Stimulated activated CD8-positive, alpha-beta memory T cell treated with anti-CD3 and anti-CD28 coated beads, Interleukin-2, amount 100 ng/mL, for 48 hours (primary cell): ENCODE measurements around the gene PSAPL1.
"Not testable (repeated sequence)": the region's sequence is repeated elsewhere in the genome, so short reads cannot be mapped to it uniquely, and the experiment has no call there.

ENCODE experiments used
- DNase-seq, 2 donors: peaks; one replicate each; pipeline ENCODE4 v3.0.0-alpha.2; 2020; ENCODE audit warnings: low read depth in 2 of 2

PSAPL1 gene

DNA sequence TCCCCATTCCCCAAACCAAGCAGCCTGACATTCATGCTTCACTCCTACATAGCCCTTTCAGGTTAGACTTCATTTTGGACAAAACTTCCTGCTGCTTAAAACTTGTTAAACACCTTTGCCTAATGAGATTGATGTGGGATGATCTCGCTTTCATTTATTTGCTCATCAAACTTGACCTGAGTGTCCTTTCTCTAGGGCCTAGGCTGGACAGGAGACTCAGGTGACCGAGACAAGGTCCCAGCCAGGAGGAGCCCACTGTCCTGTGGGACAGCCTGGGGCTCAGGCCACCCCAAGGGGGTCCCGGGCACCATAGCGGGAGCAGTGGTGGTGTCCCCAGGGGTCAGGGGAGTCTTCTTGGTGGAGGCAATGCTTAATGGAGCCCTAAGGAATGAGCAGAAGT is 23.7 kb upstream of the PSAPL1 start:
- no peak for DNase-seq

DNA sequence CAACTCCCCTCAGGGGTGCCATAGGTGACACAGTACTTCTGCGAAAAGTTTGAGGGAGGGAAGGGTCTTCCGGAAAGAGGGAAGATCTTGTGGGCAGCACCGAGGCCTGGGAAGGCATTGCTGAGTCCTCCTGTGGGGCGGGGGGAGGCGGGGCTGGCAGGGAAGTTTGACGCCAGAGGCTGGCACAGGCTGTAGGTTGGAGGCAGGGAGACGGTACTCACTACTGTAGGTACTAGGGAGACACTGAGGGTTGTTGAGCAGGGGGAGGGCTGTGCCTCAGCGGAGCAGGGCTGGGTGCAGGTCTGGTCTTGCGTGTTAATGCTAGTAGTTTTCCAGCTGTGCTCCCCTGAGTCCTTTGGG is 23.3 kb upstream of the PSAPL1 start:
- DNase-seq = no peak

DNA sequence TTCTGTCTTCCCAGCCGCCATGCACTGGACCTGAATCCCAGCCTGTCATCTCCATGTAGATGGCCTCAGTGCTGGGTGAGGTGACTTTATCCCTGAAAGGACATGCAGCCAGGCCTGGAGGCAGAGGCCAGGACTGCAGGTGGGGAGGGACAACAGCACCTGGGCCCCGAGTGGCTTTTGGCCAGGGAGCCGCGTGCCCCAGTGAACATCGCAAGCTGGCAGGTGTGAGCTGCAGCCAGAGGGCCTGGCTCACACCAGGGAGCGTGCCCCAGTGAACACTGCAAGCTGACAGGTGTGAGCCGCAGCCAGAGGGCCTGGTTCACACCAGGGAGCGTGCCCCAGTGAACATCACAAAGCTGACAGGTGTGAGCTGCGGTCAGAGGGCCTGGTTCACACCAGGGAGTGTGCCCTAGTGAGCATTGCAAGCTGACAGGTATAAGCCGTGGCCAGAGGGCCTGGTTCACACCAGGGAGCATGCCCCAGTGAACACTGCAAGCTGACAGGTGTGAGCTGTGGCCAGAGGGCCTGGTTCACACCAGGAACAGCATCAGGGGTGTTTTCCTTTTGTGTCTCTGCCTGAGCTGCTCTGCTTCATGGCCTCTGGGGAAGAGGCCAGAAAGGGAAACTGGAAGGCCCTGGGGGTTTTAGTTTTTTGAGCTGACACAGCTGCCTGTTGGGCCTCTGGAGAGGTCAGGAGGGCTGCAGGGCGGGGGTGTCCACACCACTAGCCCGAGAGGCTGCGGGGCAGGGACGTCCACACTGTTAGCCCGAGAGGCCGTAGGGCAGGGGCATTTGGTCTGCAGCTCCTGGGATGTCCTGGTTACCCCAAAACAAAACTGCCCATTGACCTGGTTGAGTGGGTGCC is 22.7 kb upstream of the PSAPL1 start:
- DNase-seq = no peak

DNA sequence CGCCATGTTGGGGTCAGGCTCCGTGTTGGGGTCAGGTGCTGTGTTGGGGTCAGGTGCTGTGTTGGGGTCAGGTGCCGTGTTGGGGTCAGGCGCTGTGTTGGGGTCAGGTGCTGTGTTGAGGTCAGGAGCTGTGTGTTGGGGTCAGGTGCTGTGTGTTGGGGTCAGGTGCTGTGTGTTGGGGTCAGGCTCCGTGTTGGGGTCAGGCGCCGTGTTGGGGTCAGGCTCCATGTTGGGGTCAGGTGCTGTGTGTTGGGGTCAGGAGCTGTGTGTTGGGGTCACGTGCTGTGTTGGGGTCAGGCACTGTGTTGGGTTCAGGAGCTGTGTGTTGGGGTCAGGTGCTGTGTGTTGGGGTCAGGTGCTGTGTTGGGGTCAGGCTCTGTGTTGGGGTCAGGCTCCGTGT is 18.1 kb upstream of the PSAPL1 start:
- not testable (repeated sequence) for DNase-seq

DNA sequence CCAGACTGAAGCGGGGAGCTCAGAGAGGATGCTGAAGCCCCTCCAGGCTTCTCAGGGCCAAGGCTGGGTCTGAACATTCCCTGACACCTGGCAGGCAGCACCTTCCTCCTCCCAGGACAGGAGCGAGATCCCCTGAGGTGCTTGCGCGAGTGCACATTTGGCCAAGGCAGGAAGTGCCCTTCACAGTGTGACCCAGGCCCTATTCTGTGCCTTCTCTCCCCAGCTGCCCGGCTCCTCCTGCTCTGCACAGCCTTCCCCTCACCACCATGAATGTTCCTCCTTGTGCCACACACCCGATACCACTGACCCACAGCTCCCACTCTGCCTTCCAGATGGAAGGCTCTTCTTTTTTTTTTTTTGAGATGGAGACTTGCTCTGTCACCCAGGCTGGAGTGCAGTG is 17.1 kb upstream of the PSAPL1 start:
- DNase-seq = no peak

DNA sequence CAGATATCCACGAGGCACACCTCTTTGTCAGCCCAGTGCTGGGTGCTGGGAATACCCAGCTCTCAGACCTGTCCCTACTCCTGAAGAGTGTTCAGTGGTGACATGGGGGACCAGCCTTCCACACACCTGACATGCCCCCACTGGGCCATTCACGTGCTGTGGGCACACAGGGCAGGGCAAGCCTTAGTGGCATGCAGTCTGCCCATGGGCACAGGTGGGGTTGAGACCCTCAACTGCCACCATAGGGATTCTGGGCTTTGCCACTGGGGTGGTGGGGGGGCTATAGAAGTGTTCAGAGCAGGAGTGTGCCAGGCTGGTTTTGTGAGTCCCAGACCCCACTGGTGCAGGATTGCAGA is 16.7 kb upstream of the PSAPL1 start:
- DNase-seq = no peak

DNA sequence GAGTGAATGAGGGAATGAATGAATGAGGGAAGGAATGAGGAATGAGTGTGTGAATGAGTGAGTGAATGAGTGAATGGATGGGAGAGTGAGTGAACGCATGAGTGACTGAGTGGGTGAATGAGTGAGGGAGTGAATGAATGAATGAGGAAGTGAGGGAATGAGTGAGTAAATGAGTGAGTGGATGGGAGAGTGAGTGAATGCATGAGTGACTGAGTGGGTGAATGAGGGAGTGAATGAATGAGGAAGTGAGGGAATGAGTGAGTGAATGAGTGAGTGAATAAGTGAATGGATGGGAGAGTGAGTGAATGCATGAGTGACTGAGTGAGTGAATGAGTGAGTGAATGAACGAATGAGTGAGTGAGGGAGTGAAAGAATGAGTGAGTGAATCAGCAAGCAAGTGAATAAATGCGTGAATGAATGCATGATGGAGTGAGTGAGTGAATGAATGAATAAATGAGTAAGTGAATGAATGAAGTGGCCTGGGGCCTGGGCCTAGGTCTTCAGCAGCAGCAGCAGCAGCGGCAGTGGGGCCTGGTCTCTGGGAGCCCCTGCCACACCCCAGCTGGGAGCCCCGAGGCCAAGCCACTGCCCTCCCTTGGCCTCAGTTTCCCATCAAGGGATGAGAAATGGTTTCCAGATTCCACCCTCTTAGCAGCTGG is 16.2 kb upstream of the PSAPL1 start:
- DNase-seq = no peak

DNA sequence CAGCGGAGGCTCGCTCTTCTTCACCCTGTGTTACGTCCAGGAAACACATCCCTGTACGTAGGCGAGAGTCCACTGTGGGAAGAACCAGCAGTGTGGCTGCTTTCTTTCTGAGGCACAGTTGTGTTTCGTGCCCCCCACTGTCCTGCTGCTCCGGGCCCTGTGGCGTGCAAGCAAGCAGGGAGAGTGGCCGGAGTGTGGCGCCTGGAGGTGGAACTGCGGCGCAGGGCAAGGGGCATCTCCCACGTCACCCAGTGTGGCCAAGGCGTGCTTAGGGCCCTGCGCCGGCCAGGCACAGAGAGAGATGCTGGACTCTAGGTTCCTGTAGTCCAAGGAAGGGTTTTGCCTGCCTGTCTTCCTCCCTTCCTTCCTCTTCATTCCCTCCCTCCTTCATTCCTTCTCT is 13.3 kb upstream of the PSAPL1 start:
- no peak for DNase-seq

DNA sequence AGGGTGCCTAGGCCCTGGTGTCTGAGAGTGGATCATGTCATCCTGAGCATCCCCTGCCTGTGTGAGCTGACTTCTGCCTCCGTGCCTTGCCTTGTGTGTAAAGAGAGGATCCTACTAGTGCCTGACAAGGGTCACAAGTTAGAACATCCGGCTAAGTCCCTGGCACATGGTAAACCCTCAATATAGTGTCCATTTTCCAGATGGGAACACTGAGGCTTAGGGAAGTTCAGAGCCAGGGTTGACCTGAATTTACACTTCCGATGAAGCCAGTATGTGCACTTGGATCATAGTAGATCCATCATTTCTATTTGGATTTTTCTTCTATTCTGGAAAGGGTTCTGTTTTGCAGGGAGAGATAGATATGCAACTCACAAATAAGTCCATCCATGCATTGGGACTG is 12.5 kb upstream of the PSAPL1 start:
- DNase-seq = no peak

DNA sequence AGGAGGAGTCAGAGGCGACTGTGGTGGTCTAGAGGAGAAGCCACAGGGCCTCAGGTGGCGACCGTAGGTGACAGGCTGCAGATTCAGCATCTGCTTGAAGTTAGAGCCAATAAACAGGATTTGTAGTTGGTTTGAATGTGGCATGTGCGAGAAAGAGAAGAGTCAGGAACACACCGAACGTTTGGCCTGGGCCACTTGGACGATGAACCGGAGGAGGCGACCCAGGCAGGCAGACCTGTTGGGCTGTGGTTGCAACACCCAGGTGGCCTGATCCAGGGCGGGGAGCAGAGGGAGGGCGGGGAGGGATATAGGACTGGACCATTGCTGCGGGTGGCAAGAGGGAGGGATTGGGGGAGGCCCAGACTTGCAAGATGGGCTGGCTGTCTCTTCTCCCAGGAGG is 10.0 kb upstream of the PSAPL1 start:
- DNase-seq = no peak

DNA sequence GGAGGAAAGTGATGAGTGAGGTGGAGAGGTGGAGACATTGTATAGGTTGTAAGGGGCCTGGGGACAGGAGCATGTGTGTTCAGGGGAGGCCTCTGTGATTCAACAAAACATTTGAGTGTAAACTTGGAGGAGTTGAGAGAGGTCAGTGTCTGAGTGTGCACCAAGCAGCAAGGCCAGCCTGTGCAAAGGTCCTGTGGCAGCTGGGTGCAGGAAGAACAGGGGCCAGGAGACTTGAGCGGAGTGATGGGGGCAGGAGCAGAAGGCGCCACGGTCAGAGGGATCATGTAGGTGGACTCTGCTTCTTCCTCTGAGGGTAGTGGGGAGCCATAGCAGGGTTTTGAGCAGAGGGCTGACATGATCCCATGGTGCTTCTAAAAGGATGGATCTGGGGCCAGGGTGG is 9.6 kb upstream of the PSAPL1 start:
- DNase-seq = no peak

DNA sequence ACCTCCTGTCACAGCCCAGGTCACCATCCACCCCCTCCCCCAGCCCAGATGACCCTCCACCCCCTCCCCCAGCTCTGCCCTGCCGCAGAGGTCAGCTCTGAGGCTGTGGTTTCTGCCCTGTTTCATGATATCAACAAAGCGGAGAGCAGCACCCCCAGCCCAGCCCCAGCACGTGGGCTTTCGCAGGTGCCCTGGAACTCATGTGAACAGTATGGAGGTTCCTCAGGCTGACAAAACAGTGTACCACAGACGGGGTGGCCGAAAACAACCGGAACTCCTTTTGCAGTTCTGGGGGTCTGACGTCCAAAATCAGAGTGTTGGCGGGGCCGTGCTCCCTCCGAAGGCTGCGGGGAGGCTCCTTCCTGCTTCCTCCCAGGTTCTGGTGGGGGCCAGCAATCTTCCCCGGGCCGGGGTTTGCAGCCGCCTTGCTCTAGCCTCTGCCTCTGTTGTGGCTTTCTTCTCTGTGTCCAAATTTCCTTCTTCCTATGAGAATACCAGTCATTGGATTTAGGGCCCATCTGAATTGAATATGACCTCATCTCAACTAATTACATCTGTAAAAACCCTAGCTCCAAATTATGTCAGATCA is 7.9 kb upstream of the PSAPL1 start:
- no peak for DNase-seq

DNA sequence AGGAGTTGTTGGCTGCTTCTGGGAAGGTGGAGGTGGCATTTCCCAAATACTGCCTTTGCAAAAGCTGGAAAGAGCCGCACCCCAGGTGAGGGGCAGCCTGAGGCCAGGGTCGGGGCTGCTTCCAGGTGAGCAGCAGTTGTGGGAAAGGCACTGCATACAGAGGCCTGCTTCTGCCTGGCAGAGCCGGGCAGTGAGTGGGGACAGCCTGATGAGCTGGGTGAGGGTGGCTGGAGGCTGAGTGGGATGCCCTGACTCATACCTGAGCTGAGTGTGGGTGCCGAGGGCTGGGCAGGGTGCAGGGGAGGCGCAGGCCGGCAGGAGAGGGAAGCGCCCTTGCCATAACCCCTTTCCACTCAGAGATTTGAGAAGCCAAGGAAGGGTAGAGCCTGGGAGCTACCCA is 6.5 kb upstream of the PSAPL1 start:
- no peak for DNase-seq

DNA sequence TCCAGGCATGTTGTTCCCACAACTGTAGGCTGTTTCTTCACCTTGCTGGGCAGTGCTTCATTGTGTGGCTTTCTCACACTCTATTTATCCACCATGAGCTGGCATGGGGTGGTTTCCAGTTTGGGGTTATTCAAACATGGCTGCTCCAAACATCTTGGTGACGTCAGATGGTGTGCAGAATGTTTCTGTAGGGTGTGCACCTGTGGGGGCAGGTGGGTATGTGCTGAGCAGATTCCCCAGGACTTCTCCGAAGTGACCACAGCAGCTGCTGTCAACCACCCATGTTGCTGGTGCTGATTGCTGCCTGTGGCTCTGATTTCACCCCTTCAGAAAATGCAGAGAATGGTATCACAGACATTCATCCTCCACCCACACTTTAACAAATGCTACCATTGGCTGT is 5.0 kb upstream of the PSAPL1 start:
- DNase-seq = no peak

DNA sequence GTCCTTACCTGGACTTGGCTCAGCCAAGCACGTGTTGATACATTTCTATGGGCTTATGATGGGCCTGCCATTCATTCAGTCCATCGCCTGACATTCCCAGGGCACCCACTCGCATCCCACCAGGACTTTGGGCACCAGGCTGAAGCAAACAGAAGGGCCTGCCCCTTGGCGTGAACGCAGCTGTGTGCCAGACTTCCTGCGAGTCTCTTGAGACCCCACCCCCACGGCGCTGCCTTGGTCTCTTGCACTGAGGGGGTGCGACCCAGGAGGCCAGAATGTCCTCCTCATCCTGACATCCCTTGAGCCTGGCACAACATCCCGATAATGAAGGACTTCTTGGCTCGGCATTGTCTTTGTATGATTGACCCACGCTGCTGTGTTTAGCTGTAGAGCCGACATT is 1.5 kb upstream of the PSAPL1 start:
- no peak for DNase-seq

DNA sequence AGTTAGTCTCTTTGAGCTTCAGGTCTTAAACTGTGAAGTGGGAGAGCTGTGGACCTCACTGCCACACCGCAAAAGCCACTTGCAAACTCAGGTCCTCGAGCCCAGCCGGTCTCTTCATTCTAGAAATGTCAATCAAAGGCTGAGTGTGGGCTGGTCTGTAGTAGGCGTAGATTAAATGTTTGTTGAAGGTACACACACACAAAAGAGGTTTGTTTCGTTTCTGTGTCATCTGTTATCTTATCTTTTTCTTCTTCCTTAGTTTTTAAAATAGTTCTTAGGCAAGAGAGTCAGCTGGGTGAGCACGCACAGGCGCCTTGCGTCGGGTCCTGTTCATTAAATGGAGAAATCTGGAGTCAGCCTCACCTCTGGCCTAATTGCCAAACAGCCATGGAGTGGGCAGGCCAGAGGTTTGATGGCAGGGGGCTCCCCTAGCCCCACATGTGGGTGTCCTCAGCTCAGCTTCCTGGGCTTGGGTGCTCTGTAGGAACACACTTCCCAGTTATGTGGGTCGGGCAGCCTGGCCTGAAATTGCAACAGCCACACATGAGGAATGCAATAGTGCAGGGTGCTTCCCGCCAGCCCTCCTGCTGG is 836 bp upstream of the PSAPL1 start:
- DNase-seq = no peak

DNA sequence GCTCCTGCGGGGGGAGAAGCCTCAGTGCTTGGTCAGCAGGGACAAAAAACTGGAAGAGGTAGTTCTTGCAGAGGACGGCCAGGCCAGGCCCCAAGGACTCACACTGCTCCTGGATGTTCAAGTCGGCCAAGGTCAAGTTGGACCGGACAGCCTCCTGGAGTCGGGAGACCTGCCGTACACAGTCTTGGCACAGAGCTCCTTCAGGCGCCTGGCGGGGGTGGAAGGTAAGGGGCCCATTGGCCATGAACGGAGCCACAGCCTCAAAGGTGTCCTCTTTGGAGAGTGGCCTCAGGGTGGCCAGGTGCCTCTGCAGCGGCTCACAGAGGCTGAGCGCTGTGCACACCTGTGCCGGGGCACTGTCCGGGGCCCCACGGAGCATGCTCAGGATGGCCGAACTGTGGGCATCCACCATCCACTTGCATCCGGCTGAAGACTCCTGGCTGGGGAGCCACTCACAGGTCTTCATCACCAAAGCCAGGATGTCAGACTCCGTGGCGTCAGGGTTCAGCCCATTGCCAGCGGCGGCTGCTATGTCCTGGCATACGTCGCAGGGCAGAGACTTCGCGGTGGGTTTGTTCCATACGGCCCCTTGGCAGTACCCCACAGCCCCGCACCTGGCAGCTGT is 477 bp downstream of the PSAPL1 start:
- no peak for DNase-seq

DNA sequence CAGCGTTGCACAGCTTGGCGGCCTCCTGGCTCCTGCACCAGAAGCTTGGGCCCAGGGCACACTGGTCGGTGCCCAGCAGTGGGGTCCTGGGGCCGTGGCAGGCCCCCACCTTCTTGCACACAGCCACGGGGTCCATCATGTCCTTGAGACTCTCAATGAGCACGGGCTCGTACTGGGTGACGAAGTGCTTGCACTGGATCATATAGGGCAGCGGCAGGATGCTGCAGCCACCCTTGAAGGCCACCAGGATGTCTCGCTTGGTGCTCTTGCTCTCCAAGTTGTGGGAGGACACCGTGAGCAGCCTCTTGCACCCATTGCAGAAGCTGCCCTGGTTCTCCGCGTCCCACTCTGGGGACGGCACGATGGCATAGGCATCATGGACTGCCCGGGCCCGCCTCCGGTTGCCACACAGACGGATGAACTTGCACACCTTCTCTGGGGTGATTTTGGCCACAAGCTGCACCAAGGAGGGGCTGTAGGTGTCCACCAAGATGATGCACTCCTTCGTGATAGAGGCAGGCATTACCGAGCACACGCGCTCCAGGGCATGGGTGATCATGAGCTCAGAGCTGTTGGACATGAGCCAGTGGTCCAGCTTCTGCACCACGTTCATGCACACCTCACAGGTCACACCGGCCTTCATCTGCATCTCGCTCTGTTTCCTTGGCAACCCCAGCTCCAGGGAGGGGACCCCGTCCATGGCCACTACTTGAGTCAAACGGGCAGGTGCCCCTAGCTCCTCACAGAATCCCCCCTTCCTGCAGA is 1.2 kb downstream of the PSAPL1 start:
- DNase-seq = no peak

DNA sequence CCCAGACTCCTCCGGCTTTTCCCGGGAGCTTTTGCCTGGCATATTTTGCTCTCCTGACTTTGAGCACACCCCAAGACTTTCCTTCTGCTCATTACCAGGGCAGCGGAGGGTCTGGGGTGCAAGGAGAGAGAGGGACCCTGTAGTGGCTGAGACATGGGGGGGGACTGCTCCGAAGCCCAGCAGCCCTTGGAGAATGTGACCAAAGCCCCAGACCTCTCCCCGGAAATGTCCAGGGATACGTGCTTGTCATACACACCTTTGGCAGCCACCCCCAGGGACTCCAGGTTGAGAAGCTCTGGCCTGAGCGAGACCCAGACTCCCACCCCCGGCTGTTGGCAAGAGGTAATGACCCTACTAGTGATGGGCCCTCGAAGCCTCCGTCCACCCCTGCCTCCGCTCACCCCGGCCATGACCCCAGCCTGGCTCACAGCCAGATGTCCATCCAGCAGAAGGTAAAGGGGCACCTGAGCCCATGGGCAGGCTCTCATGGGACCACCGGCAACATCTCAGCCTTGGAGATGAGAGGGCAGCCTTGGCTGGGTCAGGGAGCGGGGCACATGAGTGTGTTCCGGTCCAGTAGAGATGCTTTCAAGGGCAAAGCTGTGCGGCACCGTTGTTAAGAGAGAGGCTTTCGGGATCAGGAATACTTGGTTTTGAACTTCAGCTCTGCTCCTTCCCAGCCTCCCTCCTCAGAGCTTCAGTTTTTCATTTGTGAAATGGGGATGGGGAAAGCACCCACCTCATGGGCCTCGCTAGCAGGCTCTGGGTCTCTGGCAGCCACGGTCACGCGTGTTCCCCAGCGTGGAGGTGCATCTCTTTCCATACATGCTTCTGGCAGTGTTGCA is 2.0 kb downstream of the PSAPL1 start:
- DNase-seq = no peak

DNA sequence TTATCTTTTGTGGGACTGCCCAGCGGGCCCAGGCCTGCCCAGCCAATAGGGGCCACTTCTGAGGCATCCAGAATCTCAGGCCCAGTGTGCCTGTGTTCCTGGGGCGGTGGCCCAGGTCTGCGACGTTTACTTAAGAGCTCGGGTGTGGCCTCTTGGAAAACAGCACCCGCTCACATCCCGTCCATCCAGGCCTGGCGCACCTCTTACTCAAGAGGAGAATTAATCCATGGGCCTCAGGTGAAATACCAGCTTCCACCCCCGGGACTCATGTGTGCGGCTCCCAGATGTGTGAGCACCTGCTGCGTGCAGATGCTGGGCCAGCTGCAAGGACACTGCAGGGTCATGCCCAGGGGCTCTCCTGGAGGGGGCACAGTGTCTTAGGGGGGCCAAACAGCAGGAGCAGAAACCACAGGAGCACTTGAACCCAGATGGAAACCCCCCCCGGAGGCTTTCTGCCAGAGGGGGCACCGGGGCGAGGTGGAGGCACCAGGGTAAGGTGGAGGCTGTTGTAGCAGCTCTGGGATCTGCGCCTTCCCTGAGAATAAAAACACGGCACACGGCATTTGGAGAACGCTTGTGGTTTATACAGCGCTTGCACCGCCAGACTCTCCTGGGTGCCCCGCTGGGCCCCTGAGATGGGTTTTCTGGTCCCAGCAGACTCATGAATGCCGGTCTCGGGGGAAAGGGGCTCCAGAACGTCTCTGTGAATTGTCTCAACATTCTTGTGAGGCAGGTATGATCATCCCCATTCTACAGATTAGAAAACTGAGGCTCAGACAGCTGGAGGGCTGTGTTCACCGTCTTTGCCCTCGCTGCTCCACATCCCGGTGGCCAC is 2.8 kb downstream of the PSAPL1 start:
- DNase-seq = no peak
